GM10266 (cell line): ENCODE results near the gene ANK3.

Experiments used
- DNase-seq: peaks from one replicate; pipeline ENCODE4 v3.0.0; 2012; ENCODE audit errors: extremely low spot score
- CTCF ChIP-seq: IDR thresholded peaks from 2 replicates; pipeline ENCODE4 v1.5.1; 2012; ENCODE audit warnings: mild to moderate bottlenecking, low read depth; ENCODE audit not compliant: control insufficient read depth, insufficient read depth; ENCODE audit errors: missing control alignments

ANK3 gene

GRCh38 chr10:60389413-60390025, at the start of gene ANK3:
Gene ANK3, minus strand, starts transcription at chr10:60389875. Its CDS starts 337 bp downstream, at chr10:60389538.
- no peak for TF ChIP-seq CTCF
- no peak for DNase-seq

DNA sequence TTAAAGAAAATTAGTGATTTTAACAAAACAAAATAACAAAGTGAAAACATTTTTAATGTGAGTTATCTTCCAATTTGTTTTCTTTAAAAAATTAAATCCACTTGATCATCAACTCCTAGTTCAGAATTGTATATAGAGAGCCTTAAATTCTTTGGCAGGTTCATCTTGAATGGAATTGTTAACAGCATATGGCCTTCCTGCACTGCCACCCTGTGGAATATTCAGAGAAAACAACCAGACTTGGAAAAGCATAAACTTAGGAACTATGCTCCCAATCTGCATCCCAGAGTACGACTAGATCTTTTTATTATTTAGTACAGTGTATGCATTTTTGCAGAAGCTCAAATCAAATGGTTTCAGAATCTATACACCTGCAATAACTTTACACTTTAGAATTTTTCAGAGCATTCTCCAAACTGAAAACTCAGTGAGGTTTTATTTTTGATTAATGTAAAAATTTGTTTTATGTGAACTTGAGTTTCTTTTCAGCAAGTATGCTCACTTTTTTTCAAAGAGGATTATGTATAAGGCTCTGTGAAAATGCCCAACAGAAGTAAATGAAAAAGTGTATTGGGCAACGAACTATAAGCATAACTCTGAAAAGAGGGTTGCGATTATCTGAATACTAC, 44.9 kb upstream of the ANK3 start:
- peak; percentile 61 for TF ChIP-seq CTCF
- DNase-seq, result peak; percentile 22

- DNase-seq, result no peak
These were observed 44.0 kb upstream of the ANK3 start for GRCh38 chr10:60433684-60434083.

GRCh38 chr10:60430836-60431597, 41.3 kb upstream of the ANK3 start:
- no peak for TF ChIP-seq CTCF
- DNase-seq, result no peak

More at GRCh38 chr10:60433684-60434083, 44.0 kb upstream of the ANK3 start:
- TF ChIP-seq CTCF, result no peak

GRCh38 chr10:60430017-60430416, 40.3 kb upstream of the ANK3 start:
- no peak for DNase-seq
- no peak for TF ChIP-seq CTCF

- no peak for TF ChIP-seq CTCF
- DNase-seq, result no peak
These were observed 39.6 kb upstream of the ANK3 start for GRCh38 chr10:60429084-60429849.

GRCh38 chr10:60428387-60428737, 38.7 kb upstream of the ANK3 start:
- no peak for TF ChIP-seq CTCF
- DNase-seq, result no peak
